ENCODE results near the gene SPATC1L. TPM values are rescaled to one million over a fixed set of nuclear protein-coding genes. Genes with fewer than 3 reads are reported as not detected.

The SPATC1L gene
- total RNA-seq, 1 experiment from 2014 or later = 6.2 TPM

DNA sequence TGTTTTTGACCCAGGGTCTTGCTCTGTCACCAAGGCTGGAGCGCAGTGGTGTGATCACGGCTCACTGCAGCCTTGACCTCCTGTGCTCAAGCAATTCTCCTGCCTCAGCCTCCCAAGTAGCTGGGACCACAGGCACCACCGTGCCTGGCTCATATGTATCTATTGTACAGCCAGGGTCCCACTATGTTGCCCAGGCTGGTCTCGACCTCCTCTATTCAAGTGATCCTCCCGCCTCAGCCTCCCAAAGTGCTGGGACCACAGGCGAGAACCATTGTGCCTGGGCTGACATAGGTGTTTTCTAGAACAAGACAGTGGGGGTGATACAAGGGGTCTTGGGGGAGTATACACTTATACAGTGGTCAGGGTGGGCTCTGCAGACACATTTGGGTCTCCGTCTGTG is 46.4 kb downstream of the SPATC1L start:
- DNase-seq (ENCODE audit: extremely low read depth, low read depth) = no peak

DNA sequence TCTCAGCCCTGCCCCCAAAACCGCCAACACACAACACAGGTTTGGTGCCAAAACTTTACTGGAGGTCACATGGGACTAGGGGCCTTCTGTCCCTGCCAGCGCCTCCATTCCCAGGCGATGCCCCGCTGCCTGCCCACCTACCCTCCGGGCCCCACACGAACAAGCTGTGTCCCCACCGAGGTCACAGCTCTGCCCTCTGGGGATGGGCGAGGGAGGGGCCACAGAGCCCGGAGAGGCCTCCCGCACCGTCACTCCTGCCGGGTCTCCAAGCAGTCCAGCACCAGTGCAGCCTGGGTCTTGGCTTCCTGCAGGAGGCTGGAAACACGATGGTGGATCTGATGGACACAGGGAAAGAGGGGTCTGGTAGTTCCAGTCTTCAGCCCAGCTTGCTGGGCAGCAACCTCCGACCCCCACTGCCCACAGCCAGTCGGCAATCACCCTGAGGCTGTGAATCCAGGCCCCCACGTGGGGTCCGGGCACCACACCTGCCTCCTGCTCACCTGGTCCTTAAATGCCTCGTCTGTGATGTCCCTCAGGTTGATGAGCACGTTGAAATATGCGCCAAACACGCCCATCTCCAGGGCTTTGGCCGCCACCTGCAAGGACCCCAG is 47.4 kb downstream of the SPATC1L start:
- DNase-seq (ENCODE audit: extremely low read depth, low read depth) = no peak

DNA sequence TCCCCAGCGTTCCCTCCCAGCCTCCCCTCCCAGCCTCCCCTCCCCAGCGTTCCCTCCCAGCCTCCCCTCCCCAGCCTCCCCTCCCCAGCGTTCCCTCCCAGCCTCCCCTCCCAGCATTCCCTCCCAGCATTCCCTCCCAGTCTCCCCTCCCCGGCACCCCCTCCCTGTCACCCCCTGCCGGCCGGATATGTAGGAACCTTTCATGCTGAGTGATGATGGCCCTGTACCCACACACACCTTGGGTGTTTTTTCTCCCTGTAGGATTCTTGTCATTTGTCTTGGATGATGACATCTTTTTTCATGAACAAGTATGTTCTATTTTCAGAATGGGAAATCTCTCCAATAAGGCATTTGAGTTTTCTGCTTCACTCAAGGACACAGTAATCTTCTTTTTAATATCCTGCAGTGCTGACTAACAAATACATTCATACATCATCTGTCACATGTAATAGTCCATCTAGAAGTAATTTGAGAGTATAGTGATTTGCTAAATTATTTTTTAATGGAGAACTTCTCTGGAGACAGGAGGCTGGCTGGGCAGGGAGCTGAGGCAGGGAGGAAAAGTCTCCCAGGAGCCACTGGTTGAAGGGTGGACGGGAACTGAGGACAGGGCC is 48.4 kb downstream of the SPATC1L start:
- no peak for DNase-seq (ENCODE audit: extremely low read depth, low read depth)

DNA sequence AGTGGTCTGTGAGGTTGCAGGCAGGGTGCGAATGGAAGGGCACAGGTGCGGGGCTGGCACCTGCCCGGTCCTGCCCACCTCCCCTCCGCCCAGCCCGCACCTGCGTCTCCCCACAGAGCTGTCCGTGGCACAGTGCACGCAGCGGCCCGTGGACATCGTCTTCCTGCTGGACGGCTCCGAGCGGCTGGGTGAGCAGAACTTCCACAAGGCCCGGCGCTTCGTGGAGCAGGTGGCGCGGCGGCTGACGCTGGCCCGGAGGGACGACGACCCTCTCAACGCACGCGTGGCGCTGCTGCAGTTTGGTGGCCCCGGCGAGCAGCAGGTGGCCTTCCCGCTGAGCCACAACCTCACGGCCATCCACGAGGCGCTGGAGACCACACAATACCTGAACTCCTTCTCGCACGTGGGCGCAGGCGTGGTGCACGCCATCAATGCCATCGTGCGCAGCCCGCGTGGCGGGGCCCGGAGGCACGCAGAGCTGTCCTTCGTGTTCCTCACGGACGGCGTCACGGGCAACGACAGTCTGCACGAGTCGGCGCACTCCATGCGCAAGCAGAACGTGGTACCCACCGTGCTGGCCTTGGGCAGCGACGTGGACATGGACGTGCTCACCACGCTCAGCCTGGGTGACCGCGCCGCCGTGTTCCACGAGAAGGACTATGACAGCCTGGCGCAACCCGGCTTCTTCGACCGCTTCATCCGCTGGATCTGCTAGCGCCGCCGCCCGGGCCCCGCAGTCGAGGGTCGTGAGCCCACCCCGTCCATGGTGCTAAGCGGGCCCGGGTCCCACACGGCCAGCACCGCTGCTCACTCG is 52.2 kb downstream of the SPATC1L start:
- no peak for DNase-seq (ENCODE audit: extremely low read depth, low read depth)

DNA sequence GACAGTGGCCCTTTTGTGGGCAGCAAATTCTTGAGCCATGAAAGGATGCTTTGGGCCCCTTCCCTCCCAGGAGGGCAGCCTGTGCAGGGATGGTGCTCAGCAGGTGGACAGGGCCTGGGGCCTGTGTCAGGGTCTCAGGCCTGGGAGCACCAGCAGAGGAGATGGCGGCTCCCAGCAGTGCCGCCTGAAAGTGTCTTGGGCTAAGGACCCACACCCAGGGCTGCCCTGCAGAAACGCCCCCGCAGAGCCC is 52.7 kb downstream of the SPATC1L start:
- DNase-seq (ENCODE audit: extremely low read depth, low read depth) = no peak

DNA sequence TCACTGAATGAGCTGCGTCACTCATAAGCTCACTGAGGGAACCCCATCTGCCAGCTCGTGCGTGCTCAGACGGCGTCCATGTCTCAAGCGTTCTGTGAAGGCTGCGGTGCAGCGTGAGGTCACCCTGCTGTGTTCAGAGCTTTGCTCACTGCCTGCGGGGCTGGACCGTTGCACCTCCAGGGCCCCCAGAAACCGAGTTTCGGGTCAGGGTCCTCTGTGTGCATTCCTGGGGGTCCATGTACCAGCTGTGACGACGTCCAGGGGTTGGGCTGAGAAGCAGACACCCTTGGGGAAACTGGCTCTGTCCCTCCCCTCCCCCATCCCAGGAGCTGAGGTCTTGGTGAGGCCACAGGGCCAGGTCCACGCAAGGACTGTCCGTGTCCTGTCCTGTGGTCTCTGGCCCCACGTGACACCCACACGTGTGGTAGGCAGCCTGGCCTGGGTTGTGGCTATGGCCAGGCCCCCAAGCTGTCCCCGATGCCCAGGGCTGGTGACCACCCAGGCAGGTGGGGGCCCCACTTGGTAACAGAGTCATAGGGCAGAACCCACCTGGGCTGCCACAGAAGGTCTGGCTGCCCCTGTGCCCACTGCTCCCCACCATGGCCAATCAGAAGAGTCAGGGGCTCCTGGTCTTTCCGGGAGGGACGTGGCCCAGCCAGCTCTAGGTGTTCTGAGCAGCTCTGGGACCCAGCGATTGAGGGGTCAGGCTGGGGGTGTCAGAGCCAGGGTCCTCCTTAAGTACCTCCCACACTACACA is 53.2 kb downstream of the SPATC1L start:
- no peak for DNase-seq (ENCODE audit: extremely low read depth, low read depth)

DNA sequence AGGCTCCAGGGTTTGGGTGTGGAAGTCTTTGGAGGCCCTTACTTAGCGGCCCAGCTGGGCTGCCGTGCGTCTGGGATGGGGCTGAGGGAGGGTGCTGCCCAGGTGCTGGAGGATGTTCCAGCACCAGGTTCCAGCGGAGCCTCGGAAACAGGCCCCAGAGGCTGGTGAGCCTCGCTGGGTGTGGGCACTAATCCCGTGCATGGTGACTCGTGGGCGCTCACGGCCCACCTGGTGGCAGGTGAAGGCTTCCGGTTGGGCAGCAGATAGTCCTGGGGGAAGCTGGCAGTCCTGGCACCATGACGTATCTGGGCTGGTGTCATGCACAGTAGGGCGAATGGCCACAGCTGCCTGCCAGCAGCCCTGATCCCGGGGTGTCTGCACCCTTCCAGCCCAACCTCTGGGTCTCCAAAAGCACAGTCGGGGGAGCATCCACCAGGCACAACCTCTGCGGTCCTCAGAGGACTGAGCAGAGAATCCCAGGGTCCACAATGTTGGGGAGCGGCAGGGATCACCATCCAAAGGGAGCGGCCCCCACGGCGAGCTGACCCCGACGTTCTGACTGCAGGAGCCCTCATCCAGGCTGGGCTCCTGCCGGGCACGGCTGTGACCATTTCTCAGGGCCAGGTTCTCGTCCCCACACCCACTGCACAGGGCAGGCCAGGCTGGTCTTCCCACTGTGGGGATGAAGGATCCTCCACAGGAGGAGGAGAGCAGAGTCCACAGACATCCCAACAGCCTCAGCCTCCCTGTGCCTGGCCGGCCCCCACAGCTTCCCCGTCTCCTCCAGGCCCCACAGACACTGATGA is 54.2 kb downstream of the SPATC1L start:
- no peak for DNase-seq (ENCODE audit: extremely low read depth, low read depth)

DNA sequence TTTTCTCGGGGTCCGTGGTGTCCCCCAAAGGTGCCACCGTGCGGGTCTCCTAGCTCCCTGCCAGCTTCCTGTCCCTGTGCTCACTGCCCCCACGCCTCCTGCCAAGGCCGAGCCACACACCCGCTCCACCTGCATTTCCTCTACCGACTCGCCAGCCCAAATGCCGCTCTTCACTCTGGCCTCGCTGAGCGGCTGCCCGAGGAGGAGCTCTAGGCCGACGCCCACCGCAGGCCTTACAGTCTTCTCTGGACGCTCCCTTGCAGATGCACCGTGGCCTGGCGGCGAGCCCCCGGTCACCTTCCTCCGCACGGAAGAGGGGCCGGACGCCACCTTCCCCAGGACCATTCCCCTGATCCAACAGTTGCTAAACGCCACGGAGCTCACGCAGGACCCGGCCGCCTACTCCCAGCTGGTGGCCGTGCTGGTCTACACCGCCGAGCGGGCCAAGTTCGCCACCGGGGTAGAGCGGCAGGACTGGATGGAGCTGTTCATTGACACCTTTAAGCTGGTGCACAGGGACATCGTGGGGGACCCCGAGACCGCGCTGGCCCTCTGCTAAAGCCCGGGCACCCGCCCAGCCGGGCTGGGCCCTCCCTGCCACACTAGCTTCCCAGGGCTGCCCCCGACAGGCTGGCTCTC is 55.2 kb downstream of the SPATC1L start:
- no peak for DNase-seq (ENCODE audit: extremely low read depth, low read depth)

DNA sequence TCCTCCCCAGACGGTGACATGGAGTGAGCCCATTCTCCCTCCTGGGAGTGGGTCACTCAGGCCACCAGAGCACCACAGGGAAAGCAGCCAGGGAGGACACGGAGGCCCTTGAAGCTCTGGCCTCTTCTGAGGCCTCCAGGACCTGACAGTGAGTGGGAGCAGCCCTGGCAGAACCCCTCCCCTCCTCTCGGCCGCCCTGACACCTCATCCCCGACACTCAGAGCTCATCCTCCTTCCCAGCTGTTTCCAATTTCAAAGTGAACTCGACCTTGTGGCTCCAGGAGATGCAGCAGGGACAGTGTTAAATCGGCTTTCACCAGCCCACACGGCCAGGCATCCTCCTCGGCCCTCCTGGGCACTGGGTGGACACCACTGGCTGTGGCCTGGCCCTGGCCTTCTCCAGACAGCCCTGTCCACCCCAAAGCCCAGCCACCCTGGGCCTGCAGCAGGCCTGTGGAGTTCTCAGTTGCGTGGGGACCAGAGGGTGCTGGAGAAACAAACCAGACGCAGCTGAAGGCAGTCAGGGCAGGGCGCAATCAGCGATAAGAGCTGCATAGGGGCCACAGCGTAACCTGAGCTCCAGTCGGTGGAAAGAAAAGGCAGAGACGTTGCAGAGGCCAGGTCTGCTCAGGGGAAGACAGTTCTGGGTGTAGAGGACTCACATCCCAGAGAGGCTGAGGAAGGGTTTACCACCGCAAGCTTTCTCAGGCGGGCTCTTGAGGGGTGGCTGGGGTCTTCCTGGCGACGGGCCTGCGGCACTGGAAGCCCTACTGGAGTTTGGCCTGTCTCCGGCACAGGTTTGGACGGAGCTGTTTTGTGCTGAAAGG is 55.9 kb downstream of the SPATC1L start:
- no peak for DNase-seq (ENCODE audit: extremely low read depth, low read depth)

DNA sequence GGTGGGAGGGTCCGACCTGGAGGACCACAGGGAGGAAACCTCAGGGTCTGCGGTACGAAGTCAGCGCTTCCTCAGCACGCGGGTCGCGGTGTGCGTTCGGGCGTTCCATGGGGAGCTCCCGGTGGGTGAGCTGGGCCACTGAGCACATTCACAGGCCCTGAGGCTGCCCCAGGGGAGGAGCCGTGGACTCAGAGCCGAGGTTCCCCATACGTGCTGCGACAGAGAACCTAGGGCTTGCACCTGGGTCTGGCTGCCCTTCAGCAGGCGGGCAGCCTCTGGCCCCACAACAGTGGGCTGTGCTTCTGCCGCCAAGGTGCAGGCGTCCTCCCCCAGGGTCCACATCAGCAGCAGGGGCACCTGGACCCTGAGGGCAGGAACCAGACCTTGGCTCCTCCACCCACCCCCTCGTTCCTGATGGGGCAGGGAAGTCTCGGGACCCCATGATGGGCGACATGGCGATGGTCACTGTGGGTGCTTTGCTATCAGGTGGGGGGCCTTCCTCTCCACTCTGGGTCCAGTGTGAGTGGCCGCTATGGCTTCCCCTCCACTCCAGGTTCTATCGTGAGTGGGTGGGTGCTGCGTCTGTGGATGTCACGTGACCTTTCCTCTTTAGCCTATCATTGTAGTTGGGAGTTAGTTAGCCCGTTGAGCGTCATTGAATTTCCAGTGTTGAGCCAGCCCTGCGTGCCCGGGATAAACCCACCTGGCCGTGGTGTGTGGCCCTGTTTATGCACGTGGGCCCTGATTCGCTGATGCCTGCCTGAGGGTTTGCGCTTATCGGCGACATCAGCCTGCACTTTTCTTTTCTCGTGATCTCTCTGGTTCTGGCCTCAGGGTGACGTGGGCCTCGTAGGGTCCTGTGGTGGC is 56.8 kb downstream of the SPATC1L start:
- no peak for DNase-seq (ENCODE audit: extremely low read depth, low read depth)

DNA sequence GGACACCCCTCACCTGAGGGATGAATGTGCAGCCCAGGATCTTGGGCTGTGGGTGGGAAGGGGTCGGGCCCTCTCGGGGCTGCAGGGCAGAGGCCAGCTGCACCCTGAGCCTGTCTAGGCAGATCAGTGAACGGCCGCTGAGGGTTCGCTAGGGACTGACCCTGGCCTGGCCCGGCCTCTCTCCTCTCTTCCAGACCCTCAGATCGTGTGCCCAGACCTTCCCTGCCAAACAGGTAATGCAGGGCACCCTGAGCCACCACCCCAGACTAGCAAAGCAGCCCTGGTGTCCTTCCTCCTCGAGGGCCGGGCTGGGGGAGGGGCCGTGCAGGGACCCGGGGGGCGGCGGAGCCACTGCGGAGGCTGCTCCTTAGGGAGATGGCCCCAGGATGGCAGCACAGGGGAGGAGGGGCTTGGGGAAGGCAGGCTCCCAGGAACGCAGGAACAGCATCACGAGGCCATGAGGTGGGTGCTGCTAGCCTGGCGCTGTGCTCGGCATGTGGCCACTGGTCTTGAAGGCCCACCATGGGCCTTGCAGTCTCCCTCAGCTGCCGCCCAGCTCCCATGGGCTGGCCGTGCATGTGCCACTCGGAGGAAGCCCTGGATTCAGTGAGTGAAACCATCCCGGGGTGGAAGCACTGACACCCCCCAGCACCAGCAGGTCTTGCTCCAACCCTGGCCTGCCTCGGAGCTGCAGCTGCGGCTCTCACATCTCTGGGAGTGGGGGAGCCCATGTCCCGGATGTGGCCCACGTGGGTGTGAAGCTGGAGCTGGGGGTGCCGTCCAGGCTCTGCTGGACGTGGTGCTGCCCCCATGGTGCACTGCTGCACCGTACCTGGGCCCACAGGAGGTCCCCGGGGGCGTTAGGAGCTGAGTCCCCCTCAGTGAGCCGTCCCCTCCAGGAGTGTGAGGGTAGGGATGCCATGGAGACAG is 57.7 kb downstream of the SPATC1L start:
- DNase-seq (ENCODE audit: extremely low read depth, low read depth) = no peak

DNA sequence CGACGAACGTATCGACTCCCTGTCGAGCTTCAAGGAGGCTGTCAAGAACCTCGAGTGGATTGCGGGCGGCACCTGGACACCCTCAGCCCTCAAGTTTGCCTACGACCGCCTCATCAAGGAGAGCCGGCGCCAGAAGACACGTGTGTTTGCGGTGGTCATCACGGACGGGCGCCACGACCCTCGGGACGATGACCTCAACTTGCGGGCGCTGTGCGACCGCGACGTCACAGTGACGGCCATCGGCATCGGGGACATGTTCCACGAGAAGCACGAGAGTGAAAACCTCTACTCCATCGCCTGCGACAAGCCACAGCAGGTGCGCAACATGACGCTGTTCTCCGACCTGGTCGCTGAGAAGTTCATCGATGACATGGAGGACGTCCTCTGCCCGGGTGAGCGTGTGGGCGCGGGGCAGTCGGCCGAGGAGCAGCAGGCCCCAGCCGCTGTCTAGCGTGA is 58.4 kb downstream of the SPATC1L start:
- no peak for DNase-seq (ENCODE audit: extremely low read depth, low read depth)

DNA sequence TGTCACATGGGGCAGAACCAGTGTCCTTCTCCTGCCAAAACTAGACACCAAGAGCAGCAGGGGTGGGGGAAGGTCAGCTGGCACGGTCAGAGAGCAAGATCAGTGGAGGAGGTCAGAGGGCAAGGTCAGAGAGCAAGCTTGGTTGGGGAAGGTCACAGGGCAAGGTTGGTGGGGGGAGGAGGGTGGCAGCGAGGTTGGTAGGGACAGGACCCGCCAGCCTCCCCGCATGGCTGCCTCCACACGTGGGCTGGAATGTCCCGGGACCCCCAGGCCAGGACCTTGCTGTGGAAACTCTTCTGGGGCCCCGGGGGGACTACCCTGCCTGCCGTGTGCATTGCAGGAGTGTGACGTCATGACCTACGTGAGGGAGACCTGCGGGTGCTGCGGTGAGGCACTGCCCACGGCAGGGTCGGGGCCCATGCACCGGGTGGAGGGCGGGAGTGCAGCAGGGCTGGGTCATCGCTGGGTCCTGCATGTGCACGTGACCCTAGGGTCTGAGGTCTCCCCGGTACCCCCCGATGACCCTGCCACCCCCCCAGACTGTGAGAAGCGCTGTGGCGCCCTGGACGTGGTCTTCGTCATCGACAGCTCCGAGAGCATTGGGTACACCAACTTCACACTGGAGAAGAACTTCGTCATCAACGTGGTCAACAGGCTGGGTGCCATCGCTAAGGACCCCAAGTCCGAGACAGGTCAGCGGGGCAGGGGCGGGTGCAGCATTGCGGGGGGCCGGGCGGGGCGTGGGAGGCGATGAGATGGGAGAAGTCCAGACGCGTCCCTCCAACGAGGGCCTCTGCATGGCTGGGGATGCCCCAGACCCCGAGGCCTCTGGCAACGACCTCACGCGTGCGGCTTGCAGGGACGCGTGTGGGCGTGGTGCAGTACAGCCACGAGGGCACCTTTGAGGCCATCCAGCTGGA is 59.1 kb downstream of the SPATC1L start:
- no peak for DNase-seq (ENCODE audit: extremely low read depth, low read depth)

DNA sequence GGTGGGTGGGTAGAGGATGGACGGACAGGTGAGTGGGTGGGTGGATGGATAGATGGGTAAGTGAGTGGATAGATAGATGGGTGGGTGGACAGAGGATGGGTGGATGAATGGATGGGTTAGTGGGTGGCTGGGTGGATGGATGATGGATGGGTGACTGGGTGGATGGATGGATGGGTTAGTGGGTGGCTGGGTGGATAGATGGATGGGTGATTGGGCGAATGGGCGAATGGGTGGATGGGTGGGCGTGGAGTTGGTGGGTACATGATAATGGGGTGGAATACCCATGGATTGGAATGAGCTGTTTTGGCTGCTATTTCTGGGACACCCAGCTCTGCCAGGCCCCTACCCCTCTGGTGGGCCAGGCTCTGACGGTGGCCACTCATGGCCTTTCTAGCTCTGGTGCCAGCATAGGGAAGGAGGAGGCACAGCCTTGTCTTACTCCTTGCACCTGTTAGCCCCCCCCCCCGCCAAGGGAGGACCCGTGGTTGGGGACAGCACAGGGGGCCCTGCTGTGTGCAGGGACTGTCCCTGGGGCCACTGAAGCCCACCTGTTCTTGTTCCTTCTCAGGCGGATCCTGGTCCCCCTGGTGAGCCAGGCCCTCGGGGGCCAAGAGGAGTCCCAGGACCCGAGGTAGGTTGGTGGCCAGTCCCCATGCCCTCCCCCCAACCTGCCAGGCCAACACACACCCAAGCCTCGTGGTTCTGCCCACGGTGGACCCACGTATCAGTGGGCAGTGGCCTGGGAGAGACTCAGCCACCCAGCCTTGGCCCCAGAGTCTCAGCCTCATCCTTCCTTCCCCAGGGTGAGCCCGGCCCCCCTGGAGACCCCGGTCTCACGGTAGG is 60.0 kb downstream of the SPATC1L start:
- DNase-seq (ENCODE audit: extremely low read depth, low read depth) = no peak

All from NCI-H460 (cell line).